ENCODE results near the gene UFM1. TPM values are rescaled to one million over a fixed set of nuclear protein-coding genes. Genes with fewer than 3 reads are reported as not detected.
"Not testable (repeated sequence)": the region's sequence is repeated elsewhere in the genome, so short reads cannot be mapped to it uniquely, and the experiment has no call there.

UFM1 gene
- total RNA-seq, 1 experiment from 2014 or later, result 33.9 TPM

DNA sequence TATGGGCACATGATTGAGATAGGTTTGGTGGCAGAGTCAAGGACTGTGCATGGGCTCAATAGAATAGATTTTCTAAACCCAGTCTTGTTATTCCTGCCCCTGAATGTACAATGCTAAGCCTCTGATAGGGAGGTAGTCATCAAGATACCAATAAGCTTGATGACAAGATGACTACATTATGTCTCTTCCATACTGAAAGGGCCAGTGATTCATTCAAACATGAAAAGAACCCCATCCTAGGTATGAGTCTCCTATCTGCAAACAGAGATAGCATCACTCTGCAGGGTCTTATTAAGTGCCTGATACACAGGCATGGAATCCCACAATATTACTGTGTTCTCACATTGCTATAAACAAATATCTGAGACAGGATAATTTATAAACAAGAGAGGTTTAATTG lies 40.3 kb upstream of the UFM1 start:
- ChIA-PET CTCF (no interaction called here), POLR2A (no interaction called here), RAD21 (ENCODE audit: low non-redundant PET in 1 of 2, low total read pairs in 2 of 2, uncharacterized antibody in 2 of 2, unreplicated experiment in 2 of 2) (no interaction called here)
- DNase-seq (ENCODE audit: low read depth, low spot score), result no peak
- H3K27me3 ChIP-seq (ENCODE audit: insufficient read depth, low read length), result no peaks in the 10 kb centered on the region
- TF ChIP-seq ZNF274 (IDR thresholded peaks at IDR 0.05; ENCODE audit: low read depth, low read length), result no peak
- TF ChIP-seq SP1 (IDR thresholded peaks at IDR 0.05; ENCODE audit: low read depth), result no peak
- TF ChIP-seq, protein P1, sequence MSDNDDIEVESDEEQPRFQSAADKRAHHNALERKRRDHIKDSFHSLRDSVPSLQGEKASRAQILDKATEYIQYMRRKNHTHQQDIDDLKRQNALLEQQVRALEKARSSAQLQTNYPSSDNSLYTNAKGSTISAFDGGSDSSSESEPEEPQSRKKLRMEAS (IDR thresholded peaks at IDR 0.05), result no peak
- peaks cover 0 to 4% of the 10 kb centered on the region in 2 experiments; a peak in 1 of 4 replicates for H3K9me3 ChIP-seq (ENCODE audit: control insufficient read depth in 1 of 2, insufficient read depth in 1 of 2, low read depth in 1 of 2, low read length in 2 of 2)
- no peak overlapping the region for H2AFZ ChIP-seq (ENCODE audit: low read depth, low read length, poor library complexity, severe bottlenecking)
- H3K79me2 ChIP-seq (ENCODE audit: insufficient read depth, low read length), result no peaks in the 10 kb centered on the region
- H4K20me1 ChIP-seq (ENCODE audit: insufficient read depth), result no peaks in the 10 kb centered on the region
- no peak overlapping the region for H3K9ac ChIP-seq (ENCODE audit: low read length)
- H3K9me2 ChIP-seq (ENCODE audit: insufficient read depth), result no peaks in the 10 kb centered on the region
- no peak overlapping the region for H3K4me2 ChIP-seq (ENCODE audit: low read length)
- no peaks in the 10 kb centered on the region for H3K36me3 ChIP-seq (ENCODE audit: control insufficient read depth in 1 of 2, insufficient read depth in 2 of 2, low read length in 2 of 2)
- H3K4me3 ChIP-seq (replicated peaks in 1 of 2; ENCODE audit: low read depth in 1 of 2, low read length in 2 of 2), result no peak overlapping the region
- no peak overlapping the region for H3K27ac ChIP-seq (ENCODE audit: low read depth, low read length)
- intact Hi-C loops (cut with micrococcal nuclease), result no loop called here
- no peaks in the 10 kb centered on the region for H3K4me1 ChIP-seq (ENCODE audit: control insufficient read depth in 1 of 2, insufficient read depth in 2 of 2, low read length in 2 of 2)
- no TSS peak for BruUV-seq (replicated peaks)
- ATAC-seq, result no peak

DNA sequence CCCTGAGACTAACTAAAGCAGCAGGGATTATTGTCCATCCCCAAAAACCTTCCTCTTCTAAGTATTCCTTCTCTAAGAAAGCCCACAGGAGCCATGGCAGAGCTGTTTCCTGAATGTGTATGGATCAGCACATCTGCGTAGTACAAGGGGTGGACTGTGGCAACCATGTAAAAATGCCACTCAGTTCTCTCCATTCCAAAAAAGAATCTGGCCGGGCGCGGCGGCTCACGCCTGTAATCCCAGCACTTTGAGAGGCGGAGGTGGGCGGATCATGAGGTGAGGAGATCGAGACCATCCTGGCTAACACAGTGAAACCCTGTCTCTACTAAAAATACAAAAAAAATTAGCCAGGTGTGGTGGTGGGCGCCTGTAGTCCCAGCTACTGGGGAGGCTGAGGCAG lies 38.5 kb upstream of the UFM1 start:
- POLR2A ChIA-PET; H3K9ac ChIP-seq (ENCODE audit: low read length); H3K4me3 ChIP-seq (replicated peaks in 1 of 2; ENCODE audit: low read depth in 1 of 2, low read length in 2 of 2); intact Hi-C loops (cut with micrococcal nuclease); BruUV-seq (replicated peaks); RAD21 ChIA-PET (ENCODE audit: low non-redundant PET in 1 of 2, low total read pairs in 2 of 2, uncharacterized antibody in 2 of 2, unreplicated experiment in 2 of 2); H3K27ac ChIP-seq (ENCODE audit: low read depth, low read length); ATAC-seq; H3K4me1 ChIP-seq (ENCODE audit: control insufficient read depth in 1 of 2, insufficient read depth in 2 of 2, low read length in 2 of 2); H3K36me3 ChIP-seq (ENCODE audit: control insufficient read depth in 1 of 2, insufficient read depth in 2 of 2, low read length in 2 of 2); CTCF ChIA-PET; DNase-seq (ENCODE audit: low read depth, low spot score); H3K79me2 ChIP-seq (ENCODE audit: insufficient read depth, low read length); H3K27me3 ChIP-seq (ENCODE audit: insufficient read depth, low read length); H4K20me1 ChIP-seq (ENCODE audit: insufficient read depth); H3K9me3 ChIP-seq (ENCODE audit: control insufficient read depth in 1 of 2, insufficient read depth in 1 of 2, low read depth in 1 of 2, low read length in 2 of 2); H3K4me2 ChIP-seq (ENCODE audit: low read length); H2AFZ ChIP-seq (ENCODE audit: low read depth, low read length, poor library complexity, severe bottlenecking); H3K9me2 ChIP-seq (ENCODE audit: insufficient read depth): not testable (repeated sequence)

DNA sequence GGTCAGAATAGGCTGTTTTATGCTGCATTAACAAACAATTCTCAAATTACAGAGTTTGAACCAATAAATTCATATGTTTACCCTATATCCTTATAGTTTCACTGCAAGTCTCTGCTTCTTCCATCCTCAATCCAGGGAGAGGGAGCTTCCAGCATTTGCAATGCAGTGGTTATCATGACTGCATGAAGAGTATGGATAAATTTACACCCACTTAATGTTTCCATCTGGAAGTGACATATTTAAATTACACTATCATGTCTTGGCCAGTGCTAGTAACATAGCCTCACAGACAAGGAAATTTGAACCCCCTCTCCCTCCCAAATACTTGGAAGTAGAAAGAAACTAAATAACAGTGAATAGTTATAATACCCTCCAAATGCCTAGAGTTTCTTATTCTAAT lies 33.5 kb upstream of the UFM1 start:
- Histone ChIP-seq H2AFZ (ENCODE audit: low read depth, low read length, poor library complexity, severe bottlenecking) (no peak overlapping the region), H3K4me1 (ENCODE audit: control insufficient read depth in 1 of 2, insufficient read depth in 2 of 2, low read length in 2 of 2) (no peaks in the 10 kb centered on the region), H3K9me3 (ENCODE audit: control insufficient read depth in 1 of 2, insufficient read depth in 1 of 2, low read depth in 1 of 2, low read length in 2 of 2) (no peaks in the 10 kb centered on the region), H3K27me3 (ENCODE audit: insufficient read depth, low read length) (no peaks in the 10 kb centered on the region), H3K4me3 (replicated peaks in 1 of 2; ENCODE audit: low read depth in 1 of 2, low read length in 2 of 2) (no peak overlapping the region), H3K4me2 (ENCODE audit: low read length) (no peak overlapping the region), H3K27ac (ENCODE audit: low read depth, low read length) (no peak overlapping the region), H3K9me2 (ENCODE audit: insufficient read depth) (no peaks in the 10 kb centered on the region), H3K36me3 (ENCODE audit: control insufficient read depth in 1 of 2, insufficient read depth in 2 of 2, low read length in 2 of 2) (no peaks in the 10 kb centered on the region), H4K20me1 (ENCODE audit: insufficient read depth) (no peaks in the 10 kb centered on the region), H3K79me2 (ENCODE audit: insufficient read depth, low read length) (no peaks in the 10 kb centered on the region), H3K9ac (ENCODE audit: low read length) (no peak overlapping the region)
- CTCF ChIA-PET, result no interaction called here
- BruUV-seq (replicated peaks), result no TSS peak
- RAD21 ChIA-PET (ENCODE audit: low non-redundant PET in 1 of 2, low total read pairs in 2 of 2, uncharacterized antibody in 2 of 2, unreplicated experiment in 2 of 2), result no interaction called here
- DNase-seq (ENCODE audit: low read depth, low spot score) (no peak), ATAC-seq (no peak)
- POLR2A ChIA-PET, result no interaction called here
- intact Hi-C loops (cut with micrococcal nuclease), result no loop called here
- TF ChIP-seq SP1 (IDR thresholded peaks at IDR 0.05; ENCODE audit: low read depth), result no peak
- no peak for TF ChIP-seq POLR2AphosphoS5 (IDR thresholded peaks at IDR 0.05; ENCODE audit: low read depth, low read length)
- no peak for TF ChIP-seq ELF1 (IDR thresholded peaks at IDR 0.05; ENCODE audit: borderline replicate concordance, low read depth)
- TF ChIP-seq, protein P1 (IDR thresholded peaks at IDR 0.05), result no peak
- TF ChIP-seq POLR2A (IDR thresholded peaks at IDR 0.05; ENCODE audit: borderline replicate concordance, extremely low read depth, insufficient read depth, insufficient read length), result no peak
- no peak for TF ChIP-seq ZFX (IDR thresholded peaks at IDR 0.05)
- no peak for TF ChIP-seq FOSL1 (IDR thresholded peaks at IDR 0.05; ENCODE audit: low read depth)
- TF ChIP-seq RAD21 (IDR thresholded peaks at IDR 0.05; ENCODE audit: low read depth), result no peak
- TF ChIP-seq TCF7L2 (IDR thresholded peaks at IDR 0.05; ENCODE audit: borderline replicate concordance, extremely low read depth, insufficient read depth, insufficient read length), result no peak
- TF ChIP-seq ZNF274 (IDR thresholded peaks at IDR 0.05; ENCODE audit: low read depth, low read length), result no peak
- no peak for TF ChIP-seq EZH2 (IDR thresholded peaks at IDR 0.05)
- TF ChIP-seq, protein P2, sequence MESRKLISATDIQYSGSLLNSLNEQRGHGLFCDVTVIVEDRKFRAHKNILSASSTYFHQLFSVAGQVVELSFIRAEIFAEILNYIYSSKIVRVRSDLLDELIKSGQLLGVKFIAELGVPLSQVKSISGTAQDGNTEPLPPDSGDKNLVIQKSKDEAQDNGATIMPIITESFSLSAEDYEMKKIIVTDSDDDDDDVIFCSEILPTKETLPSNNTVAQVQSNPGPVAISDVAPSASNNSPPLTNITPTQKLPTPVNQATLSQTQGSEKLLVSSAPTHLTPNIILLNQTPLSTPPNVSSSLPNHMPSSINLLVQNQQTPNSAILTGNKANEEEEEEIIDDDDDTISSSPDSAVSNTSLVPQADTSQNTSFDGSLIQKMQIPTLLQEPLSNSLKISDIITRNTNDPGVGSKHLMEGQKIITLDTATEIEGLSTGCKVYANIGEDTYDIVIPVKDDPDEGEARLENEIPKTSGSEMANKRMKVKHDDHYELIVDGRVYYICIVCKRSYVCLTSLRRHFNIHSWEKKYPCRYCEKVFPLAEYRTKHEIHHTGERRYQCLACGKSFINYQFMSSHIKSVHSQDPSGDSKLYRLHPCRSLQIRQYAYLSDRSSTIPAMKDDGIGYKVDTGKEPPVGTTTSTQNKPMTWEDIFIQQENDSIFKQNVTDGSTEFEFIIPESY (IDR thresholded peaks at IDR 0.05; ENCODE audit: extremely low read depth, insufficient replicate concordance, low read length), result no peak
- TF ChIP-seq CEBPB (IDR thresholded peaks at IDR 0.05; ENCODE audit: low read depth), result no peak

Data from HCT116 (cell line).